K562 (cell line): ENCODE measurements around the gene ERBB3. TPM values are rescaled to one million over a fixed set of nuclear protein-coding genes. Genes with fewer than 3 reads are reported as not detected.

ENCODE experiments used
- ARID2 ChIP-seq: fragments of 450-650 bp; IDR thresholded peaks from 2 replicates; pipeline ENCODE4 v1.6.1; 2017; ENCODE audit warnings: antibody characterized with exemption, mild to moderate bottlenecking
- DPF2 ChIP-seq: fragments of 450-650 bp; IDR thresholded peaks from 2 replicates; pipeline ENCODE4 v1.6.1; 2016
- E2F8 ChIP-seq: fragments of 450-650 bp; IDR thresholded peaks from 2 replicates; pipeline ENCODE4 v1.7.1; 2018; ENCODE audit warnings: mild to moderate bottlenecking, low read depth; ENCODE audit not compliant: partially characterized antibody
- RCOR1 ChIP-seq, 2 experiments: IDR thresholded peaks; 2 replicates each; pipeline ENCODE4 v1.6.1; 2012; ENCODE audit warnings: low read depth in 2 of 2, low read length in 2 of 2, borderline replicate concordance in 1 of 2, improper control_type of control experiment in 1 of 2
- TBL1XR1 ChIP-seq, 2 experiments: IDR thresholded peaks; 2 replicates each; pipeline ENCODE4 v1.6.1; 2012; ENCODE audit warnings: improper control_type of control experiment in 2 of 2, low read length in 2 of 2, mild to moderate bottlenecking in 1 of 2
- TOE1 ChIP-seq, 2 experiments: fragments of 450-650 bp in 1 of 2; sonication (generic) in 1 of 2; formaldehyde crosslinking in 1 of 2; IDR thresholded peaks; 2 replicates each; pipeline versions ENCODE4 v1.7.1 to v1.8.0; 2016 to 2022; ENCODE audit warnings: borderline replicate concordance in 2 of 2, mild to moderate bottlenecking in 2 of 2, antibody characterized with exemption in 1 of 2, inconsistent platforms in 1 of 2, low read depth in 1 of 2, missing genetic modification reagents in 1 of 2, moderate library complexity in 1 of 2
- polyA plus RNA-seq, 8 experiments: library from polyadenylated mRNA; depleted of rRNA in 4 of 8; stranded (reverse) in 5 of 8; unstranded in 3 of 8; fragments of >200 nt; fragmentation: Nextera tagmentation in 2 of 8; fragmentation: Illumina TruSeq in 1 of 8; extraction: Ambion mirVana in 2 of 8; extraction: Trizol in 1 of 8; gene quantifications; 2 replicates each; pipeline versions ENCODE4 v1.2.1 to v1.2.3, GENCODE V29; 2011 to 2014; ENCODE audit warnings: inconsistent platforms in 1 of 8, missing spikeins in 1 of 8
- total RNA-seq, 7 experiments: library from RNA; depleted of rRNA in 6 of 7; stranded (reverse); fragments of >200 nt in 6 of 7; fragmentation: Illumina TruSeq in 2 of 7; extraction: Trizol in 2 of 7; gene quantifications; 2 replicates each; pipeline versions ENCODE4 v1.2.1 to v1.2.3, GENCODE V29; 2011 to 2021; ENCODE audit warnings: low replicate concordance in 1 of 7
- TF ChIP-seq, protein P1 (sequence below): fragments of 450-650 bp; IDR thresholded peaks from 2 replicates; pipeline ENCODE4 v1.6.1; 2018; ENCODE audit not compliant: partially characterized antibody
- TF ChIP-seq, protein P2 (sequence below): fragments of 450-650 bp; formaldehyde crosslinking; IDR thresholded peaks from 2 replicates; pipeline ENCODE4 v1.4.0; 2020; ENCODE audit warnings: mild to moderate bottlenecking, moderate library complexity
- TF ChIP-seq, protein P3 (sequence below), 3 experiments: fragments of 200-800 bp in 1 of 3; fragments of 250-450 bp in 1 of 3; fragments of 450-650 bp in 1 of 3; sonication (Bioruptor Pico) in 1 of 3; sonication (Bioruptor generic) in 1 of 3; formaldehyde crosslinking in 1 of 3; IDR thresholded peaks; 2 replicates each; pipeline versions ENCODE4 v1.6.1 to v1.8.0; 2016 to 2022; ENCODE audit warnings: mild to moderate bottlenecking in 2 of 3, missing genetic modification characterization in 2 of 3, missing compliant biosample characterization in 1 of 3, moderate library complexity in 1 of 3
- TF ChIP-seq, protein P4 (sequence below), 2 experiments: IDR thresholded peaks; 2 replicates each; pipeline ENCODE4 v1.6.1; 2011; ENCODE audit warnings: borderline replicate concordance in 1 of 2, control low read depth in 1 of 2, low read depth in 1 of 2, low read length in 1 of 2, mild to moderate bottlenecking in 1 of 2, mixed read lengths in 1 of 2, moderate library complexity in 1 of 2; ENCODE audit not compliant: insufficient read depth in 1 of 2, insufficient read length in 1 of 2, poor library complexity in 1 of 2, severe bottlenecking in 1 of 2; ENCODE audit errors: extremely low read depth in 1 of 2

The ERBB3 gene
- total and polyA plus RNA-seq, 9 of the 15 experiments (the other 6 are each of a cell fraction or from before 2014, with no cell fraction given): 1.5 to 5.4 (median 3.8) TPM

- peak; percentile 27 for TF ChIP-seq E2F8
- 0 out of 4 replicates have a peak, but pooled peaks of 1 of the 2 experiments have one; percentile 26 for TF ChIP-seq RCOR1 (IDR thresholded peaks at IDR 0.05; ENCODE audit: borderline replicate concordance in 1 of 2, low read depth in 2 of 2, low read length in 2 of 2)
- peak; percentile 14; the same call in 1 of the 2 replicates for TF ChIP-seq DPF2
- TF ChIP-seq, protein P1, sequence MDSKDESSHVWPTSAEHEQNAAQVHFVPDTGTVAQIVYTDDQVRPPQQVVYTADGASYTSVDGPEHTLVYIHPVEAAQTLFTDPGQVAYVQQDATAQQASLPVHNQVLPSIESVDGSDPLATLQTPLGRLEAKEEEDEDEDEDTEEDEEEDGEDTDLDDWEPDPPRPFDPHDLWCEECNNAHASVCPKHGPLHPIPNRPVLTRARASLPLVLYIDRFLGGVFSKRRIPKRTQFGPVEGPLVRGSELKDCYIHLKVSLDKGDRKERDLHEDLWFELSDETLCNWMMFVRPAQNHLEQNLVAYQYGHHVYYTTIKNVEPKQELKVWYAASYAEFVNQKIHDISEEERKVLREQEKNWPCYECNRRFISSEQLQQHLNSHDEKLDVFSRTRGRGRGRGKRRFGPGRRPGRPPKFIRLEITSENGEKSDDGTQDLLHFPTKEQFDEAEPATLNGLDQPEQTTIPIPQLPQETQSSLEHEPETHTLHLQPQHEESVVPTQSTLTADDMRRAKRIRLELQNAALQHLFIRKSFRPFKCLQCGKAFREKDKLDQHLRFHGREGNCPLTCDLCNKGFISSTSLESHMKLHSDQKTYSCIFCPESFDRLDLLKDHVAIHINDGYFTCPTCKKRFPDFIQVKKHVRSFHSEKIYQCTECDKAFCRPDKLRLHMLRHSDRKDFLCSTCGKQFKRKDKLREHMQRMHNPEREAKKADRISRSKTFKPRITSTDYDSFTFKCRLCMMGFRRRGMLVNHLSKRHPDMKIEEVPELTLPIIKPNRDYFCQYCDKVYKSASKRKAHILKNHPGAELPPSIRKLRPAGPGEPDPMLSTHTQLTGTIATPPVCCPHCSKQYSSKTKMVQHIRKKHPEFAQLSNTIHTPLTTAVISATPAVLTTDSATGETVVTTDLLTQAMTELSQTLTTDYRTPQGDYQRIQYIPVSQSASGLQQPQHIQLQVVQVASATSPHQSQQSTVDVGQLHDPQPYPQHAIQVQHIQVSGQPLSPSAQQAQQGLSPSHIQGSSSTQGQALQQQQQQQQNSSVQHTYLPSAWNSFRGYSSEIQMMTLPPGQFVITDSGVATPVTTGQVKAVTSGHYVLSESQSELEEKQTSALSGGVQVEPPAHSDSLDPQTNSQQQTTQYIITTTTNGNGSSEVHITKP: peak; percentile 47
- TF ChIP-seq, protein P2, sequence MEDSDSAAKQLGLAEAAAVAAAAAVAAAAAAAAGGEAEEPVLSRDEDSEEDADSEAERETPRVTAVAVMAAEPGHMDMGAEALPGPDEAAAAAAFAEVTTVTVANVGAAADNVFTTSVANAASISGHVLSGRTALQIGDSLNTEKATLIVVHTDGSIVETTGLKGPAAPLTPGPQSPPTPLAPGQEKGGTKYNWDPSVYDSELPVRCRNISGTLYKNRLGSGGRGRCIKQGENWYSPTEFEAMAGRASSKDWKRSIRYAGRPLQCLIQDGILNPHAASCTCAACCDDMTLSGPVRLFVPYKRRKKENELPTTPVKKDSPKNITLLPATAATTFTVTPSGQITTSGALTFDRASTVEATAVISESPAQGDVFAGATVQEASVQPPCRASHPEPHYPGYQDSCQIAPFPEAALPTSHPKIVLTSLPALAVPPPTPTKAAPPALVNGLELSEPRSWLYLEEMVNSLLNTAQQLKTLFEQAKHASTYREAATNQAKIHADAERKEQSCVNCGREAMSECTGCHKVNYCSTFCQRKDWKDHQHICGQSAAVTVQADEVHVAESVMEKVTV (CRISPR knock-in tag): peak; percentile 89
- TF ChIP-seq, protein P3, sequence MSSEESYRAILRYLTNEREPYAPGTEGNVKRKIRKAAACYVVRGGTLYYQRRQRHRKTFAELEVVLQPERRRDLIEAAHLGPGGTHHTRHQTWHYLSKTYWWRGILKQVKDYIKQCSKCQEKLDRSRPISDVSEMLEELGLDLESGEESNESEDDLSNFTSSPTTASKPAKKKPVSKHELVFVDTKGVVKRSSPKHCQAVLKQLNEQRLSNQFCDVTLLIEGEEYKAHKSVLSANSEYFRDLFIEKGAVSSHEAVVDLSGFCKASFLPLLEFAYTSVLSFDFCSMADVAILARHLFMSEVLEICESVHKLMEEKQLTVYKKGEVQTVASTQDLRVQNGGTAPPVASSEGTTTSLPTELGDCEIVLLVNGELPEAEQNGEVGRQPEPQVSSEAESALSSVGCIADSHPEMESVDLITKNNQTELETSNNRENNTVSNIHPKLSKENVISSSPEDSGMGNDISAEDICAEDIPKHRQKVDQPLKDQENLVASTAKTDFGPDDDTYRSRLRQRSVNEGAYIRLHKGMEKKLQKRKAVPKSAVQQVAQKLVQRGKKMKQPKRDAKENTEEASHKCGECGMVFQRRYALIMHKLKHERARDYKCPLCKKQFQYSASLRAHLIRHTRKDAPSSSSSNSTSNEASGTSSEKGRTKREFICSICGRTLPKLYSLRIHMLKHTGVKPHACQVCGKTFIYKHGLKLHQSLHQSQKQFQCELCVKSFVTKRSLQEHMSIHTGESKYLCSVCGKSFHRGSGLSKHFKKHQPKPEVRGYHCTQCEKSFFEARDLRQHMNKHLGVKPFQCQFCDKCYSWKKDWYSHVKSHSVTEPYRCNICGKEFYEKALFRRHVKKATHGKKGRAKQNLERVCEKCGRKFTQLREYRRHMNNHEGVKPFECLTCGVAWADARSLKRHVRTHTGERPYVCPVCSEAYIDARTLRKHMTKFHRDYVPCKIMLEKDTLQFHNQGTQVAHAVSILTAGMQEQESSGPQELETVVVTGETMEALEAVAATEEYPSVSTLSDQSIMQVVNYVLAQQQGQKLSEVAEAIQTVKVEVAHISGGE (CRISPR knock-in tag; IDR thresholded peaks at IDR 0.05): no peak
- TF ChIP-seq, protein P4, sequence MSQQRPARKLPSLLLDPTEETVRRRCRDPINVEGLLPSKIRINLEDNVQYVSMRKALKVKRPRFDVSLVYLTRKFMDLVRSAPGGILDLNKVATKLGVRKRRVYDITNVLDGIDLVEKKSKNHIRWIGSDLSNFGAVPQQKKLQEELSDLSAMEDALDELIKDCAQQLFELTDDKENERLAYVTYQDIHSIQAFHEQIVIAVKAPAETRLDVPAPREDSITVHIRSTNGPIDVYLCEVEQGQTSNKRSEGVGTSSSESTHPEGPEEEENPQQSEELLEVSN (IDR thresholded peaks at IDR 0.05; ENCODE audit: borderline replicate concordance in 1 of 2, extremely low read depth in 1 of 2, insufficient read depth in 1 of 2, insufficient read length in 1 of 2, low read depth in 1 of 2, low read length in 1 of 2, poor library complexity in 1 of 2, severe bottlenecking in 1 of 2): peak in 1 of 2 experiments; percentile 35
- TF ChIP-seq TOE1 (IDR thresholded peaks at IDR 0.05; ENCODE audit: borderline replicate concordance): peak; percentile 64; the same call in 1 of the 2 replicates
- TF ChIP-seq TOE1 (CRISPR knock-in tag; IDR thresholded peaks at IDR 0.05; ENCODE audit: borderline replicate concordance, low read depth): no peak
- peak in 1 of 2 experiments; percentile 37; a peak in 1 of 4 replicates for TF ChIP-seq TBL1XR1 (IDR thresholded peaks at IDR 0.05; ENCODE audit: low read length in 2 of 2)
- TF ChIP-seq ARID2: peak; percentile 65; the same call in 1 of the 2 replicates
These were observed 39.4 kb downstream of the ERBB3 start (continued) for GRCh38 chr12:56119361-56119796.
